GM23338 (cell line): ENCODE measurements around the gene KLK11. TPM values are rescaled to one million over a fixed set of nuclear protein-coding genes. Genes with fewer than 3 reads are reported as not detected.

Experiments used
- ATAC-seq: fragments of 200-7000 bp; cut with Tn5 transposase; 3 replicates; pipeline ENCODE4 v1.9.1; 2020
- DNase-seq: peaks from one replicate; pipeline ENCODE4 v3.0.0-alpha.2; 2015; ENCODE audit warnings: low spot score
- H2AFZ ChIP-seq: fragments of 200-600 bp; sonication (generic); 2 replicates; pipeline ENCODE4 v1.8.0; 2016; ENCODE audit warnings: antibody characterized with exemption, mild to moderate bottlenecking, moderate library complexity
- H3F3A ChIP-seq: fragments of 200-600 bp; sonication (generic); replicated peaks from 2 replicates; pipeline ENCODE4 v1.8.0; 2017; ENCODE audit warnings: antibody characterized with exemption, mixed run types, low read depth
- H3K27ac ChIP-seq: fragments of 200-600 bp; sonication (generic); 2 replicates; pipeline ENCODE4 v1.6.1; 2016; ENCODE audit warnings: low read depth
- H3K27me3 ChIP-seq: fragments of 200-600 bp; sonication (generic); 2 replicates; pipeline ENCODE4 v1.8.0; 2016; ENCODE audit warnings: mild to moderate bottlenecking, mixed run types, moderate library complexity; ENCODE audit not compliant: insufficient read depth
- H3K36me3 ChIP-seq: fragments of 200-600 bp; sonication (generic); 2 replicates; pipeline ENCODE4 v1.8.0; 2016; ENCODE audit warnings: mild to moderate bottlenecking; ENCODE audit not compliant: insufficient read depth
- H3K4me1 ChIP-seq: fragments of 200-600 bp; sonication (generic); 2 replicates; pipeline ENCODE4 v1.8.0; 2016; ENCODE audit warnings: mild to moderate bottlenecking, moderate library complexity; ENCODE audit not compliant: insufficient read depth
- H3K4me2 ChIP-seq: fragments of 200-600 bp; sonication (generic); 2 replicates; pipeline ENCODE4 v1.7.1; 2017; ENCODE audit warnings: mixed run types
- H3K4me3 ChIP-seq: fragments of 200-600 bp; sonication (generic); 2 replicates; pipeline ENCODE4 v1.6.1; 2016; ENCODE audit warnings: mixed run types
- H3K79me2 ChIP-seq: fragments of 200-600 bp; sonication (generic); replicated peaks from 2 replicates; pipeline ENCODE4 v1.8.0; 2017; ENCODE audit warnings: mild to moderate bottlenecking; ENCODE audit not compliant: insufficient read depth
- H3K9me2 ChIP-seq: fragments of 200-600 bp; sonication (generic); 2 replicates; pipeline ENCODE4 v1.8.0; 2017; ENCODE audit not compliant: insufficient read depth
- H4K20me1 ChIP-seq: fragments of 200-600 bp; sonication (generic); replicated peaks from 2 replicates; pipeline ENCODE4 v1.8.0; 2017; ENCODE audit warnings: mild to moderate bottlenecking; ENCODE audit not compliant: insufficient read depth
- H3K27ac Mint-ChIP-seq: 2 replicates; pipeline ENCODE4 v1.8.0; 2020; ENCODE audit warnings: inconsistent platforms, mild to moderate bottlenecking, moderate library complexity, mixed read lengths
- H3K27me3 Mint-ChIP-seq: 3 replicates; pipeline ENCODE4 v1.8.0; 2022; ENCODE audit warnings: low read depth, mild to moderate bottlenecking, moderate library complexity, mixed read lengths, inconsistent platforms; ENCODE audit not compliant: insufficient read depth, poor library complexity
- H3K36me3 Mint-ChIP-seq: 3 replicates; pipeline ENCODE4 v1.8.0; 2021; ENCODE audit warnings: low read depth, mild to moderate bottlenecking, inconsistent platforms, moderate library complexity, mixed read lengths
- H3K4me1 Mint-ChIP-seq: 3 replicates; pipeline ENCODE4 v1.8.0; 2020; ENCODE audit warnings: mild to moderate bottlenecking, inconsistent platforms, mixed read lengths
- H3K4me3 Mint-ChIP-seq: 3 replicates; pipeline ENCODE4 v1.8.0; 2021; ENCODE audit warnings: moderate library complexity, mild to moderate bottlenecking, inconsistent platforms, mixed read lengths
- H3K9me3 Mint-ChIP-seq: 3 replicates; pipeline ENCODE4 v1.8.0; 2020; ENCODE audit warnings: moderate library complexity, mild to moderate bottlenecking, inconsistent platforms, mixed read lengths
- CREB1 ChIP-seq: fragments of 250-450 bp; sonication (Bioruptor Pico); IDR thresholded peaks from 2 replicates; pipeline ENCODE4 v1.5.0; 2020; ENCODE audit warnings: low read depth, mild to moderate bottlenecking, moderate library complexity
- JUNB ChIP-seq: IDR thresholded peaks from one replicate; pipeline ENCODE4 v1.6.1; 2016; ENCODE audit warnings: antibody characterized with exemption; ENCODE audit not compliant: unreplicated experiment
- STAT1 ChIP-seq: IDR thresholded peaks from one replicate; pipeline ENCODE4 v1.6.1; 2016; ENCODE audit warnings: antibody characterized with exemption; ENCODE audit not compliant: unreplicated experiment
- ZNF331 ChIP-seq: fragments of 250-450 bp; sonication (Bioruptor Pico); IDR thresholded peaks from 2 replicates; pipeline ENCODE4 v1.5.0; 2020; ENCODE audit warnings: low read depth, mild to moderate bottlenecking, moderate library complexity
- ZNF462 ChIP-seq: fragments of 250-450 bp; sonication (Bioruptor Pico); IDR thresholded peaks from 2 replicates; pipeline ENCODE4 v1.5.0; 2020; ENCODE audit warnings: mild to moderate bottlenecking, moderate library complexity
- polyA plus RNA-seq: library from polyadenylated mRNA; unstranded; fragments of >200 nt; fragmentation: Nextera tagmentation; extraction: Ambion mirVana; gene quantifications from 2 replicates; pipeline ENCODE4 v1.2.1, GENCODE V29; 2016
- total RNA-seq: library from RNA; depleted of rRNA; stranded (reverse); fragments of >200 nt; shearing (Covaris generic); gene quantifications from 2 replicates; pipeline ENCODE4 v1.2.3, GENCODE V29; 2014
- TF ChIP-seq, protein P1 (sequence below): IDR thresholded peaks from one replicate; pipeline ENCODE4 v1.6.1; 2018; ENCODE audit warnings: antibody characterized with exemption; ENCODE audit not compliant: unreplicated experiment

Gene KLK11
- total and polyA plus RNA-seq, 2 experiments from 2014 or later = not detected

GRCh38 chr19:51060336-51060735 lies 33.9 kb upstream of the KLK11 start (continued):
- TF ChIP-seq ZNF462 = no peak
- no peak for TF ChIP-seq CREB1 (CRISPR knock-in tag)
- TF ChIP-seq ZNF331 (CRISPR knock-in tag) = no peak

DNA sequence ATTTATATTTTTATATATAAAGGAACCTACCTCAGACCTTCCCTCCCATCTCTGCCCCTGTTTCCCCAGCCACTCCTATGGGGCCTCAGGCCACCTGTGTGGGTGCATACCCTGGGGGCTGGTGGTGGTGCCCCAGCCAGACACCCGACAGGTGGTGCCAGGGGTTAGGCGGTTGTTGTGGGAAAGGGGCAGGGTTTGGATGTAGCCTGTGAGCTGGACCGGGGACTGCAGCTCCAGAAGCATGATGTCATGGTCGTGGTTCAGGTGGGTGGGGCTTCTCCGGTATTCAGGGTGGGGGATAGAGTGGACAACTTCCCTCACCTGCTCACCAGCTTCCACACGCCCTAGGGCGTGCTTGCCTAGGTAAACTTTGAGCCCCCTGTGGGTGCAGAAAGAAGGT lies 33.3 kb upstream of the KLK11 start:
- no peaks in the 10 kb centered on the region for H4K20me1 ChIP-seq
- no peak overlapping the region for H3K27ac ChIP-seq
- ATAC-seq = no peak
- no peak for DNase-seq
- H3K79me2 ChIP-seq = no peaks in the 10 kb centered on the region
- Mint-ChIP-seq H3K4me1 (no peaks in the 10 kb centered on the region; the same call in 2 of the 3 replicates), H3K9me3 (no peaks in the 10 kb centered on the region; the same call in 1 of the 3 replicates), H3K27me3 (peaks cover 2% of the 10 kb centered on the region), H3K4me3 (no peak overlapping the region), H3K36me3 (no peaks in the 10 kb centered on the region), H3K27ac (no peak overlapping the region)
- no peak overlapping the region for H3K4me3 ChIP-seq
- H3K36me3 ChIP-seq = no peaks in the 10 kb centered on the region
- H3F3A ChIP-seq = no peaks in the 10 kb centered on the region
- no peak overlapping the region for H3K4me2 ChIP-seq
- H3K27me3 ChIP-seq = no peaks in the 10 kb centered on the region
- H3K9me2 ChIP-seq = peaks cover 8% of the 10 kb centered on the region; the same call in 1 of the 2 replicates
- H3K4me1 ChIP-seq = no peaks in the 10 kb centered on the region
- H2AFZ ChIP-seq = no peak overlapping the region
- TF ChIP-seq STAT1 (no peak), JUNB (no peak), ZNF462 (no peak), ZNF331 (CRISPR knock-in tag) (no peak), CREB1 (CRISPR knock-in tag) (no peak)
- TF ChIP-seq, protein P1, sequence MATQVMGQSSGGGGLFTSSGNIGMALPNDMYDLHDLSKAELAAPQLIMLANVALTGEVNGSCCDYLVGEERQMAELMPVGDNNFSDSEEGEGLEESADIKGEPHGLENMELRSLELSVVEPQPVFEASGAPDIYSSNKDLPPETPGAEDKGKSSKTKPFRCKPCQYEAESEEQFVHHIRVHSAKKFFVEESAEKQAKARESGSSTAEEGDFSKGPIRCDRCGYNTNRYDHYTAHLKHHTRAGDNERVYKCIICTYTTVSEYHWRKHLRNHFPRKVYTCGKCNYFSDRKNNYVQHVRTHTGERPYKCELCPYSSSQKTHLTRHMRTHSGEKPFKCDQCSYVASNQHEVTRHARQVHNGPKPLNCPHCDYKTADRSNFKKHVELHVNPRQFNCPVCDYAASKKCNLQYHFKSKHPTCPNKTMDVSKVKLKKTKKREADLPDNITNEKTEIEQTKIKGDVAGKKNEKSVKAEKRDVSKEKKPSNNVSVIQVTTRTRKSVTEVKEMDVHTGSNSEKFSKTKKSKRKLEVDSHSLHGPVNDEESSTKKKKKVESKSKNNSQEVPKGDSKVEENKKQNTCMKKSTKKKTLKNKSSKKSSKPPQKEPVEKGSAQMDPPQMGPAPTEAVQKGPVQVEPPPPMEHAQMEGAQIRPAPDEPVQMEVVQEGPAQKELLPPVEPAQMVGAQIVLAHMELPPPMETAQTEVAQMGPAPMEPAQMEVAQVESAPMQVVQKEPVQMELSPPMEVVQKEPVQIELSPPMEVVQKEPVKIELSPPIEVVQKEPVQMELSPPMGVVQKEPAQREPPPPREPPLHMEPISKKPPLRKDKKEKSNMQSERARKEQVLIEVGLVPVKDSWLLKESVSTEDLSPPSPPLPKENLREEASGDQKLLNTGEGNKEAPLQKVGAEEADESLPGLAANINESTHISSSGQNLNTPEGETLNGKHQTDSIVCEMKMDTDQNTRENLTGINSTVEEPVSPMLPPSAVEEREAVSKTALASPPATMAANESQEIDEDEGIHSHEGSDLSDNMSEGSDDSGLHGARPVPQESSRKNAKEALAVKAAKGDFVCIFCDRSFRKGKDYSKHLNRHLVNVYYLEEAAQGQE = no peak
